Measurements from ENCODE around the gene CYLD.

DNA sequence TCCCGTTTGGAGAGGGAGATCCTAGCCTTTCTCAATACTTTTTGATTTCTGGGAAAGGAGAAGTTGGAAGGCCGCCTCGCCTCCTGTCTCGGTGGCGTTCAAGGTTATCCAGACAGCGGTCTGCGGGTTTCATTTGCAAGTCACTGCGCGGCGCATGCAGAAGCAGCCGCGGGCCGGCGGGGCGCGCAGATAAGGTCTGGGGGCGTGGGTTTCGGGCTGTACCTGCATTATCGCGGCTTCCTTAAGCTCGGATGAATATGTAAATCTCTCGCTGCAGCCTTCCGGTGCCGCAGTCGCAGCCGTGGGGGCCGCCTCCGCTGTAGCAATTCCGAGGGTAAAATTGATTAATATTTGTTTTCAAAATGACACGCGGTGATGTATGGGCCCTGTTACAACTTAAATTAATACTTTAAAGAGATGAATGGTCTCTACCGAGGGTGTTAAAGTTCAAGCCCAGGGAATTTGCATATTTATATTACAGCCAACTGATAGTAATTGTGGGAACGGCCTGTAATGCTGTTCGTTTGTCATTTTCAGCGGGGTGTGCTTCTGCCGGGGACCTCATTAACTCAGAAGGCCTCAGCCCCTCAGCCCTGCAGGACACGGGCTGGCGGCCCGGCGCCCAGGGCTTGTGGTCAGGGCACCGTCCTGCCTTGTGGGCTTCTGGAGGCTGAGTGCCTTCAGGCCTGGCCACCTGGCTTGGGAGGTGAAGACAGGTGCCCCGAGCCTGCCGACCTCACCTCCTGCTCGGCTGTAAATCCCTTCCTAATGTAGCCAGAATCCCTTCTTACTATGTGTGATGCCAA is 99.4 kb downstream of the CYLD start:
- TF ChIP-seq EZH2phosphoT487 (IDR thresholded peaks at IDR 0.05; ENCODE audit: insufficient read depth, low read depth) = no peak
- TF ChIP-seq EZH2 (IDR thresholded peaks at IDR 0.05; ENCODE audit: insufficient read depth, poor library complexity, severe bottlenecking) = no peak
